NCI-H2107 (cell line): Measurements from ENCODE around the gene IFI6.
"Not testable (repeated sequence)": the region's sequence is repeated elsewhere in the genome, so short reads cannot be mapped to it uniquely, and the experiment has no call there.

ENCODE experiments used
- DNase-seq: peaks from one replicate; lab custom pipeline; 2025; lab: John Stamatoyannopoulos, UW

The IFI6 gene

DNA sequence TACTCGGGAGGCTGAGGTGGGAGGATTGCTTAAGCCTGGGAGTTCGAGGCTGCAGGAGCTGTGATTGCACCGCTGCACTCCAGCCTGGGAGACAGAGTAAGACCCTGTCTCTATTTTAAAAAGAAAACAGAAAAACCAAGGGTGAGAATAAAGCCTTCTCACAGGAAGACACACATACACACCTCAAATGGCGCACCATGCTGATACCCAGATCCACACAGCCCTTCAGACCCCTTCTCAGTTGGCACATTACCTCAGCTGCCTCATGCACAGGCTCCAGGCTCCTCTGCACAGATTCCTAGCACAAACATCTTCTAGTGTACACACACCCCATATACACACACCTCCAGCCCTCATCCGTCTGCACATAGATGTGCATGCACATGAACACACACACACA, 44.9 kb downstream of the IFI6 start:
- no peak for DNase-seq

DNA sequence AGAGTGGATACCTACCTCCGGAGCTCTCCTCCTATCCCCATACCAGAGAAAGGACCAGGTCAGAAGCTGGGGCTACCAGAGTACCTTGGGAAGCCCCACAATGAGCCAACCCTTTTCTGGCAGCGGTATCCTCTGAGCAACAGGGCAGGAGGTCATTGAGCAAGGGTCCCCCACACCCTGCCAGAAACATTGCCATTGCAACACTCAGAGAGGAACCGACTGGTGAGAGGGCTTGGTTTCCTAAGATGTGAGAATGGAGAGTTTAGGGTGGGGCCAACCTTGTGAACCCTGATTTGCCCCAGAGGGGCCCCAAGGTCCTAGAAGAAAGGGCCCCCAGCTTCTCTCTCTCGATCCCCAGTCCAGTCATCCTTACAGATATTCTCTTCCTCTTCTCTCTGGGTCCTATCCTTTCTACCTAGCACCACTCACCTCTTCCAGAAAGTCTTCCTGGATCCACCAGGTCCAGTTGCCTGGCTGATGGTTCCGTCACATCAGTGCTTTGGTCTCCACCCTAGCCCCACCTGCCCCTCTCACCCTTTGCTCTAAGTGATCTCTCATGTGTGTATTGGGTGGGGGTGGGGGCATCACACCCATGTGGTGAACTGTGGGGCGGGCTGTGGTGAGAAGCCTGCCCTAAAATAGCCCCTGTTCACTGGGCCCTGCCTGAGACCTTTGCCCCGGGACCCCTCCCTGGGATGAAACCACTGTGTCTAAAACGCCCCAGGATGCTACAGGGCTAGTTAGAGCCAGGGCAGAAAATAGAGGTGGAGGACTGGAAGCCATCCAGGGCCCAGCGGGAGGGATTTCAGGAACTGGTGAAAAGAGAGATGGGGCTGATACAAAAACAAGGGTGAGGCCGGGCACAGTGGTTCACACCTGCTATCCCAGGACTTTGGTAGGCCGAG, 45.7 kb downstream of the IFI6 start:
- no peak for DNase-seq

DNA sequence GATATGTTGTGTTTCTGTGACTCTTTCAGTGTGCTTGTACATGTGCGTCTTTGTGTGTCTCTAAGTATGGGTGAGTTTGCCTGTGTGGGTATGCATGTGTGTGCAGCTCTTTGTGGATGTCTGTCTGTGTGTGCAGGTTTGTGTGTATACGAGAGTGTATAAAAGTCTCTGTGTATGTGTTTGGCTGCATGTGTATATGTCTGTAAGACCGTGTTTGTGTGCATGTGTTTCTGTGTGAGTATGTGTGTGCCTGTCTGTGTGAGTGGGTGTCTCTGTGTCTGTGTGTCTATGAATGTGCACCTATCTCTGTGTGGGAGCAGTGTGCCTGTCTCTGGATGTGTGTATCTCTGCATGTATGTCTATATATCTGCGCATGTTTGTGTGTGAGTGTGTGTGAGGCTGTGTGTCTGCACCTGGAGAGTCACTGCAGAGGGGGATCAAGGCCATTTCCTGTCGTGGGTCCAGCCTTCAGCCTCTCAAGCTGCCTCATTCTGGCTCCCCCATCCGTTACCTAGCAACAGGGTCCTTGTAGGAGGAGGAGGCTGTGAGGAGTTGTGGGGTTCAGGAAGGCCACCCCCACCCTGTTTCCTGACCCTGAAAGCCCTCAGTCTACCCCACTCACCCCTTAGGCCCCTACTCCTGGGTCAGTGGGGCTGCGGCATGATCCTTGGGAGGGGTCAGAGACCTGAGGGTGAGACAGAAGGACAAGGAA, 47.4 kb downstream of the IFI6 start:
- DNase-seq, result no peak

DNA sequence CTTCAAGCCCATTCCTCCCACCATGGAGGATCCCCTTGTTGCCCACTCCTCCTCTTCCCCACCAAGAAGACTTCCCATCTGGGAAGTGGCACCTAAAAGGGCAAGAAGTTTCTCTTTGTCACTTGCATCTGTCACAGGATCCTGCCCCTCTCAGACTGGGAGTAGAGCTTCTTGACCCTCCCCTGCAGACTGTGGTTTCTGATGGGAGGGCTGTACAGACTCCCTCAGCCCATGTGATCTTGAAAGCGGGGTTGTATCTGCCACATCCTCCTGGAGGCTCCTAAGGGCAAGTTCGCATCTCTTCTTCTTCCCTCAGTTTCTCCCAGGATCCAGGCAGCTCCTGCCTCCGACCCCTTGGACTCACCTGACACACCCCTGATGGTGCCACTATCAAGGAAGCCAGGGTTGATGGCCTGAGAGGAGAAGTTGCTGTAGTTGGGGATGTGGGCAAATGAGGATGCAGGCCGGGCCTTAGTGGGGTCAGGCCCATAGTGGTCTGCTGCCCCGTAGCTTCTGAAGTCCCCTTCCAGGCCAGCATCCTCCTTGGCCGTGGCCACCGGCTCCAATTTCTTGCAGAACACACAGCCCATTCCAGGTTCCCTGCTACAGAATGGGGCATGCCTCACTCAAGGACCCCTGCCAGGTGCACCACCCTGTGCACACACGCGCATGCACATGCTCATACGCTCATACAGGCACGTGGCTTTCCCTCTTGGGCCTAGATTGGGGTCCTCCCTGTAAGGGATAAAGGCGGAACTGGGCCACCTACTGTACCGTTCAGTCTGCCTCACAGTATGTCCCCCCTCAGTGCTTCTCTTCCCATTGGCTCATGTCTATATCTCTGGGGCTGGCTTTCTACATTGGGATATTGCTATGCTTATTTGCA, 48.4 kb downstream of the IFI6 start:
- no peak for DNase-seq

DNA sequence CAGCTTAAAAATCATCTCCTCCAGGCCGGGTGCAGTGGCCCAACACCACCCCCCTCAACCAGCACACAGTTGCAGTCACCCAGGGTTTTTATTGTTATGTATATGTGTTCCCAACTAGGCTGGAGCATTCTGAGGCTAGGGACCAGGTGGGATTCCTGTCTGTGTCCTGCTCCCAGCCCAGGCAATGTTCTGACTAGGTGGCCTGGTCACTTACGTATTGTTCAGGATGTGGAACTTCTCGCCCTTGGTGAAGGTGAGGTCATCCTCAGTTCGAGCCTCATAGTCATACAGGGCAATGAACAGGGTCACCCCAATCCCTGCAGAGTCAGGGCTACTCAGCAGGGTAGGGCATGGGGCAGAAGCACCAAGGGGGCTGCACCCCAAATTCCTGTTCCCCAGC, 49.2 kb downstream of the IFI6 start:
- DNase-seq, result no peak

DNA sequence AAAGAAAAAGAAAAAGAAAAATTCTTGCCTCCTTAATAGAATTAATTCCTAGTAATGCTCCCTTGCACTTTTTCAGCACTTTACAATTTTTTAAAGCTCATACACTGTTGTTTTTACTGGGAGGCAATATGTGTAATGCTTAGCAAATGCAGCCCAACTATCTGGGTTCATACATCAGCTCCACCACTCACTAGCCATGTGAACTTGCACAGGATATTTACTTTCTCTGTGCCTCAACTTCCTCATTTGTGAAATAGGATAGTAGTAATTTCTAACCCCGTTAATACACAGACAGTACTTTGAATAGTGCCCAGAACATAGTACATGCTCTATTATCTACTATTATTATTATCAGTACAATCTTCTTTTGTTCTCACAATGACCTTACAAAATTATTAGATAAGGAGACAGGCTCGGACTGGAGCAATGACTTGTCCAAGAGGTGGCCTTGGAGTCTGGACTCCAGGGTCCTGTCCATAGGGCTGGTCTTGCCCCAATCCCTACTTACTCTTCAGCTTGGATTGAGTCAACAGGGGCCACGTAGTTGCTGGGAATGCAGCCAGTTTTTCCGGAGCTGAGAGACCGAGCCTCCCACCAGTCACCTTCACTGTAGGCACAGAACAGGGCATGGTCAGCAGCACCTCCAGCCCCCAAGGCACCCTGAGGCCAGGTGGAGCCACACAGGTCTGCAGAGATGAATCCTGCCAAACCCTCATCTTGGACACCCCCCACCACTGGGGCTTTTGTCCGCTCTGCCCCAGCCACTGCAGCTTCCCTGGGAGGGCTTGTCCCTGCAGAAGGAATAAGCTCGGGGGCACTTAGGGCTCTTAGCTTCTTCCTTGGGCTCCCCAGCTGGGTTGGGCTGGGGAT, 50.7 kb downstream of the IFI6 start:
- no peak for DNase-seq

DNA sequence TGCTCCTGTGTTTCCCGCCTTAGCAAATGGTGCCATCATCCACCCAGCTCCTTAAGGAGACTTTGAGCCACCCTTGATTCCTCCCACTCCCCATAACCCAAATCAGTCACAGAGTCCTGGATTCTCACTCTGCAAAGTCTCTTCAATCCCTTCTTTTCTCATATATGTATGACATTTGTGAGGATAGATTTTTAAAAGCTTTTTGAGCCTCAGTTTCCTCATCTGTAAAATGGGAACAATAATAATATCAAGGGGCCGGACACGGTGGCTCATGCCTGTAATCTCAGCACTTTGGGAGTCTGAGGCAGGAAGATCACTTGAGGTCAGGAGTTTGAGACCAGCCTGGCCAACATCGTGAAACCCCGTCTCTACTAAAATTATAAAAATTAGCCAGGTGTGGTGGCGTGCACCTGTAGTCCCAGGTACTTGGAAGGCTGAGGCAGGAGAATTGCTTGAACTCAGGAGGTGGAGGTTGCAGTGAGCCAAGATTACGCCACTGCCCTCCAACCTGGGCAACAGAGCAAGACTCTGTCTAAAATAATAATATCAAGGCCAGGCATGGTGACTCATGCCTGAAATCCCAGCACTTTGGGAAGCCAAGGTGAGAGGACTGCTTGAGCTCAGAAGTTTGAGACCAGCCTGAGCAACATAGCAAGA, 52.1 kb downstream of the IFI6 start:
- DNase-seq, result not testable (repeated sequence)

DNA sequence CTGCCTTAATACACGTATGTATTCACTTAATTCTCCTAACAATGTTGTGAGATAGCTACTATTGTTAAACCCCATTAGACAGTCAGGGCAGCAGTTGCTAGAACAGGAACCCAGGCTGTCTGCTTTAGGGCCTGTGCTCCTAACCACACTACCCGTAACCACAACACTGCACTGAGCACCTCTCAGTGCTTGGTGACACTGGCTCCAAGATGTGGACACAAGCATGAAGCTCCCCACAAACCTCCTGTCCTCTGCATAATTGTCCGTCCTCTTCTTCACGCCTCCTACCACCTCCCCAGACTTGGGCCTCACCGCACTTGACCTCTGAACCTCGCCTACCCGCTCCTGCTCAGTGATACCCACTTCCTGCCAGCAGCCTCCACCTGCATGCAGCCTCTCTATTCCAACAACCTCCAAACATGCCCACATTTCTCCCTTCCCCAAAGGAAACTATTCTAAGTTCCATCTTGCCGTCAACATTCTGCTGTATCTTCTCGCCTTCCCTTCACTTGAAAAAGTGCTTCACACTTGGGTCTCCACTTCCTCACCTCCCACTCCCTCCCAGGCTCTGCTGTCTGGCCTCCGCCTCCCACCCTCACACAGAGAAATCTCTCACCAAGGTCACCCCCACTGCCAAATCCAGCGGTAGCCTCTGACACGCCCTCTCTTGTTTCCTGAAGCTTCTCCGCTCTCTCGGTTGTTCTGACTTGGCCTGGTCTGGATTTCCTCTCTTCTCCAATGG, 53.5 kb downstream of the IFI6 start:
- no peak for DNase-seq

DNA sequence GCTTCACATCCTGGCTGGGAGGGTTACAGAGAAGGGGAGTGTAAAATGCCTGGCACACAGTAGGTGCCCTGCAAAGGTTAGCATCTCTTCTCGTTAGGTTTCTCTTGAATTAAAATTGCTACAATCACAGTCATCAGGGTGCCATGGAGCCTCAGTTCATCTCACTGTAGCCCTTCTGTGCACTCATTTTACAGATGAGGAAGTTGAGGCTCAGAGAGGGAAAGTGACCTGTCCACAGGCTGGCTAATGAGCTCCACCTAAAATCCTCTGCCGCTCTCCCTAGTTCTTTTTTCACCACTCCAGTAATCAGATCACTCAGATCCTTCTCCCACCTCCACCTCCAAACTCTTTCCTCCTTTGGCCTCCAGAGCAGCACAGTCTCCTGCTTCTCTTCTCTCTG, 54.6 kb downstream of the IFI6 start:
- no peak for DNase-seq

DNA sequence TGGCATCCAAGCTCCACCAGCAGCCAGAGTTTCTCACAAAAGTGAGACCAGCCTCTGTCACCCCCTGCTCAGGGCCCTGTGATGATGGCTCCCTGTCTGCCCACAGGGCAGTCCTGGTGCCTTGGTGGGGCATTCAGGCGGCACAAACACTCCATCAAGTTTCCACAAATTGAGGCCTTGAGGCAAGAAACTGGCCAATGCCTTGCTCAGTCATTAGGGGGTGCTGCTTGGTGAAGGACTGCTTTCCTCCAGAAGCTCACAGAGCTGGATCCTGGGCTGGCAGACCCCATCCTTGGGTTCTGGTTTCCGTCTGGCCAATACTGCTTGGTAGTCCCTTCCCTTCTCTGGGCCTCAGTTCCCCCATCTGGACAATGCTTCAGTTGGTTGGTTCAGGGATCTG, 55.6 kb downstream of the IFI6 start:
- no peak for DNase-seq
